Gastroesophageal sphincter (tissue), 4 donors: ENCODE data around the gene PDZRN4. TPM values are rescaled to one million over a fixed set of nuclear protein-coding genes. Genes with fewer than 3 reads are reported as not detected.
"Not testable (repeated sequence)": the region's sequence is repeated elsewhere in the genome, so short reads cannot be mapped to it uniquely, and the experiment has no call there.

ENCODE experiments used
- ATAC-seq: fragments of 150-250 bp; one replicate; pipeline ENCODE4 v1.9.1; 2016; ENCODE audit warnings: mild to moderate bottlenecking, moderate library complexity
- H3K27ac ChIP-seq, 4 donors: fragments of 200-600 bp; sonication (generic) in 3 of 4; 1 replicate in 3 of 4; 2 replicates in 1 of 4; pipeline ENCODE4 v1.5.1; 2016 to 2019
- H3K27me3 ChIP-seq: fragments of 200-600 bp; sonication (generic); one replicate; pipeline ENCODE4 v1.5.1; 2019
- H3K36me3 ChIP-seq, 2 donors: fragments of 200-600 bp; sonication (generic); one replicate each; pipeline ENCODE4 v1.5.1; 2019; ENCODE audit warnings: control low read depth in 1 of 2
- H3K4me1 ChIP-seq, 3 donors: fragments of 200-600 bp; sonication (generic); 1 replicate in 2 of 3; 2 replicates in 1 of 3; pipeline ENCODE4 v1.5.1; 2016 to 2019; ENCODE audit warnings: control low read depth in 2 of 3
- H3K4me3 ChIP-seq, 2 donors: fragments of 200-600 bp; sonication (generic); one replicate each; pipeline ENCODE4 v1.5.1; 2019; ENCODE audit warnings: mild to moderate bottlenecking in 1 of 2, moderate library complexity in 1 of 2
- H3K9me3 ChIP-seq, 3 donors: fragments of 200-600 bp; sonication (generic); one replicate each; pipeline ENCODE4 v1.5.1; 2017 to 2019; ENCODE audit warnings: control low read depth in 2 of 3
- CTCF ChIP-seq, 4 experiments: fragments of 200-600 bp in 2 of 4; fragments of 450-650 bp in 2 of 4; sonication (generic) in 1 of 4; IDR thresholded peaks; one replicate each; pipeline ENCODE4 v1.5.1; 2017 to 2019; ENCODE audit warnings: antibody characterized with exemption in 4 of 4, mild to moderate bottlenecking in 2 of 4, moderate library complexity in 2 of 4
- EP300 ChIP-seq: sonication (generic); formaldehyde crosslinking; IDR thresholded peaks from one replicate; pipeline ENCODE4 v1.6.1; 2017; ENCODE audit warnings: antibody characterized with exemption, mild to moderate bottlenecking
- POLR2A ChIP-seq, 2 donors: fragments of 450-650 bp; IDR thresholded peaks; one replicate each; pipeline ENCODE4 v1.6.1; 2017; ENCODE audit warnings: antibody characterized with exemption in 2 of 2, mild to moderate bottlenecking in 2 of 2, moderate library complexity in 1 of 2
- POLR2AphosphoS5 ChIP-seq: sonication (generic); formaldehyde crosslinking; IDR thresholded peaks from one replicate; pipeline ENCODE4 v1.6.1; 2017; ENCODE audit warnings: antibody characterized with exemption
- WGBS, 2 donors: methylation state at CpG; one replicate each; pipeline ENCODE4 v1.1.5; 2018; ENCODE audit warnings: low coverage in 1 of 2; 5-methylcytosine and 5-hydroxymethylcytosine counted together
- total RNA-seq, 4 donors: library from RNA; depleted of rRNA; stranded (reverse); fragments of >200 nt; gene quantifications; one replicate each; pipeline ENCODE4 v1.1.0, GENCODE V29; 2016

The PDZRN4 gene
- total RNA-seq, 4 donors from 2014 or later, result 32.0 to 87.8 (median 50.8) TPM

DNA sequence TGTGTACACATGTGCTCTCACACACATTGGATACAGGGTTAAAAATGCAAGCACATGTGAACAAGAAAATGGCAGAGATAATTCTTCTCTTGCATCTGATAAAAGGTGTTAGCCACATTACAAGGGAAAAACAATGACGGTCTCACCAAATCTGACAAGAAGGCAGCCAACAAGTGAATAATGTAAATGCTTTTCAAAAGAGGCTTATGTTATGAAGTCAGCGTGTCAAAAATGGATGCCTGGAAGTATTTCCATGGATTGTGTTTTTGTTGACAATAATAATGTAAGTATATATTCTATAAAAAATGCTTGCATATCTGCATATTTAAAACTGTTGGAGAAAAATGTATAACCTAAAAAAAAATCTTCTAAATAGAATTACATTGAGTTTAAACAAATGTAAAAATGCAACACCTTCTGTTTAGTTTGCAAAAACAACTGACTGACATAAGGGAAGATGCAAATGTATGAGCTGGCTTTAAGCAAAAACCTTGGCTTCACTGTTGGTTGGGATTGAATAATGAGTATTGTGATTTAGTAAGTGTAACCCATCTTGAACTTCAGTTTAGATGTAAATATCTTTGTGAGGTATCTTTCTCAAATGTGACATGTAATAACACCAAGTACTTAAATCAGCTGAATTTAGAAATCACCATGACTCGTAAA, 424.9 kb downstream of the PDZRN4 start:
- Histone ChIP-seq H3K4me3 (no peak overlapping the region), H3K9me3 (no peaks in the 10 kb centered on the region), H3K27me3 (no peaks in the 10 kb centered on the region), H3K36me3 (no peaks in the 10 kb centered on the region), H3K4me1 (no peaks in the 10 kb centered on the region), H3K27ac (no peak overlapping the region)
- no peak for ATAC-seq
- TF ChIP-seq EP300, result no peak
- TF ChIP-seq POLR2AphosphoS5, result no peak
- no peak for TF ChIP-seq POLR2A (IDR thresholded peaks at IDR 0.05)
- no peak for TF ChIP-seq CTCF (IDR thresholded peaks at IDR 0.05)
- whole genome bisulfite sequencing, 2 donors, result 89 to 93% methylated on average over 3 of the region's 3 CpGs

- H3K4me3 ChIP-seq, H3K27me3 ChIP-seq, H3K9me3 ChIP-seq, H3K4me1 ChIP-seq, H3K27ac ChIP-seq, ATAC-seq, H3K36me3 ChIP-seq: not testable (repeated sequence)
- 60 to 100% methylated on average over 1 of the region's 3 CpGs for WGBS, 2 donors
Observed at GRCh38 chr12:41615174-41615573, 427.1 kb downstream of the PDZRN4 start.

- ATAC-seq, result no peak
- Histone ChIP-seq H3K9me3 (no peaks in the 10 kb centered on the region), H3K27me3 (no peaks in the 10 kb centered on the region), H3K36me3 (no peaks in the 10 kb centered on the region), H3K4me3 (no peak overlapping the region), H3K4me1 (no peaks in the 10 kb centered on the region), H3K27ac (no peak overlapping the region)
- no peak for TF ChIP-seq CTCF (IDR thresholded peaks at IDR 0.05)
Observed at GRCh38 chr12:41619705-41620104, 431.6 kb downstream of the PDZRN4 start.

DNA sequence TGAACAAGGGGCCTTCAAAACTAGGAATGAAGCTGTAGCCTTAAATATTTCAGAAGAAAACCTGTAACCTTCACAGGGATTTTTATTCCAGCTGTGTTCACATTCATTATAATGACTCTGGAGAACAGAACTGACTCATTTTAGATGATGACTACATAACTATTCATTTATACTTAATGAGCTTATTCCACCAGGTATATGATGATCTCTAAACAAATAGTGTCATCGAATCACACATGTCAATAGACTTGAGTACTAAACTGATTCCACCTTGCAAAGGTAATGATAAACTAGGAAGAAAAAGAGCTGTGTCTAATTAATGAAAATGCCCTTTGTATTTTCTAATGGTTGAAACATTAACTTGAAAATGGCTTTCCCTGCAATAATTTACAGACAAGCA, 433.2 kb downstream of the PDZRN4 start:
- H3K9me3 ChIP-seq, result no peaks in the 10 kb centered on the region
- no peak for ATAC-seq
- H3K4me3 ChIP-seq, result no peak overlapping the region
- no peaks in the 10 kb centered on the region for H3K4me1 ChIP-seq
- WGBS, 2 donors, result 76 to 90% methylated on average over 1 of the region's 1 CpG
- H3K27ac ChIP-seq, result no peak overlapping the region
- no peaks in the 10 kb centered on the region for H3K36me3 ChIP-seq
- H3K27me3 ChIP-seq, result no peaks in the 10 kb centered on the region
- no peak for TF ChIP-seq POLR2AphosphoS5
- TF ChIP-seq EP300, result no peak
- TF ChIP-seq CTCF (IDR thresholded peaks at IDR 0.05), result no peak
- no peak for TF ChIP-seq POLR2A (IDR thresholded peaks at IDR 0.05)
